Hepatocyte (in vitro differentiated cells): ENCODE results near the gene FAM240A. TPM values are rescaled to one million over a fixed set of nuclear protein-coding genes. Genes with fewer than 3 reads are reported as not detected.
"Not testable (repeated sequence)": the region's sequence is repeated elsewhere in the genome, so short reads cannot be mapped to it uniquely, and the experiment has no call there.

Experiments used
- DNase-seq: peaks from one replicate; pipeline ENCODE4 v3.0.0-alpha.2; 2016; ENCODE audit warnings: low spot score
- H2AFZ ChIP-seq: fragments of 200-600 bp; sonication (generic); 2 replicates; pipeline ENCODE4 v1.6.0; 2016; ENCODE audit warnings: antibody characterized with exemption, mild to moderate bottlenecking
- H3K27ac ChIP-seq: fragments of 200-600 bp; sonication (generic); 2 replicates; pipeline ENCODE4 v1.5.1; 2016; ENCODE audit warnings: mild to moderate bottlenecking
- H3K27me3 ChIP-seq: fragments of 200-600 bp; sonication (generic); 2 replicates; pipeline ENCODE4 v1.6.1; 2016
- H3K36me3 ChIP-seq: fragments of 200-600 bp; sonication (generic); replicated peaks from 2 replicates; pipeline ENCODE4 v1.5.1; 2016; ENCODE audit warnings: low read depth; ENCODE audit not compliant: insufficient read depth
- H3K4me1 ChIP-seq: fragments of 200-600 bp; sonication (generic); 2 replicates; pipeline ENCODE4 v1.5.1; 2016; ENCODE audit warnings: mild to moderate bottlenecking, moderate library complexity; ENCODE audit not compliant: insufficient read depth
- H3K4me2 ChIP-seq: fragments of 200-600 bp; sonication (generic); 2 replicates; pipeline ENCODE4 v1.6.0; 2016
- H3K4me3 ChIP-seq: fragments of 200-600 bp; sonication (generic); 2 replicates; pipeline ENCODE4 v1.5.1; 2016; ENCODE audit warnings: mild to moderate bottlenecking
- H3K79me2 ChIP-seq: fragments of 200-600 bp; sonication (generic); 2 replicates; pipeline ENCODE4 v1.6.0; 2017; ENCODE audit warnings: mild to moderate bottlenecking
- H3K9me2 ChIP-seq: fragments of 200-600 bp; sonication (generic); replicated peaks from 2 replicates; pipeline ENCODE4 v1.6.0; 2017; ENCODE audit warnings: mild to moderate bottlenecking; ENCODE audit not compliant: insufficient read depth
- H3K9me3 ChIP-seq: fragments of 200-600 bp; sonication (generic); 2 replicates; pipeline ENCODE4 v1.5.1; 2016; ENCODE audit warnings: low read depth, mild to moderate bottlenecking
- H4K20me1 ChIP-seq: fragments of 200-600 bp; sonication (generic); 2 replicates; pipeline ENCODE4 v1.6.0; 2016; ENCODE audit warnings: mild to moderate bottlenecking; ENCODE audit not compliant: insufficient read depth, poor library complexity, severe bottlenecking
- CTCF ChIP-seq: fragments of 200-600 bp; sonication (generic); IDR thresholded peaks from 2 replicates; pipeline ENCODE4 v1.5.1; 2016; ENCODE audit warnings: antibody characterized with exemption, mild to moderate bottlenecking; ENCODE audit not compliant: poor library complexity
- EZH2 ChIP-seq: fragments of 200-600 bp; sonication (generic); IDR thresholded peaks from 2 replicates; pipeline ENCODE4 v1.6.1; 2016; ENCODE audit warnings: antibody characterized with exemption, mild to moderate bottlenecking, borderline replicate concordance
- EZH2phosphoT487 ChIP-seq: fragments of 200-600 bp; sonication (generic); IDR thresholded peaks from one replicate; pipeline ENCODE4 v1.6.1; 2018; ENCODE audit warnings: antibody characterized with exemption, mild to moderate bottlenecking, low read depth, moderate library complexity; ENCODE audit not compliant: unreplicated experiment, severe bottlenecking
- WGBS: methylation state at CpG from one replicate; pipeline ENCODE4 v1.1.6; 2016; ENCODE audit warnings: low lambda C conversion rate; ENCODE audit errors: missing lambda C conversion rate; 5-methylcytosine and 5-hydroxymethylcytosine counted together
- polyA plus RNA-seq: library from polyadenylated mRNA; unstranded; fragments of >200 nt; fragmentation: Nextera tagmentation; extraction: Ambion mirVana; gene quantifications from 2 replicates; pipeline ENCODE4 v1.2.1, GENCODE V29; 2016
- total RNA-seq: library from RNA; depleted of rRNA; stranded (reverse); fragments of >200 nt; gene quantifications from 2 replicates; pipeline ENCODE4 v1.2.3, GENCODE V29; 2014

FAM240A gene
- total and polyA plus RNA-seq, 2 experiments from 2014 or later, result not detected

- Histone ChIP-seq H3K27me3 (peaks cover 25% of the 10 kb centered on the region), H3K36me3 (no peaks in the 10 kb centered on the region), H3K79me2 (no peaks in the 10 kb centered on the region), H3K4me2 (no peak overlapping the region), H3K4me1 (peaks cover 20% of the 10 kb centered on the region), H3K4me3 (no peak overlapping the region), H4K20me1 (no peaks in the 10 kb centered on the region), H3K9me2 (no peaks in the 10 kb centered on the region), H2AFZ (no peak overlapping the region), H3K27ac (no peak overlapping the region), H3K9me3 (no peaks in the 10 kb centered on the region)
- no peak for DNase-seq
- WGBS, result 67% methylated on average over 11 of the region's 11 CpGs
- no peak for TF ChIP-seq EZH2
- TF ChIP-seq EZH2phosphoT487, result no peak
- no peak for TF ChIP-seq CTCF
These were observed 36.6 kb upstream of the FAM240A start for GRCh38 chr3:46575577-46576222.

GRCh38 chr3:46576386-46576785 is 35.9 kb upstream of the FAM240A start:
- H4K20me1 ChIP-seq, result no peaks in the 10 kb centered on the region
- no peaks in the 10 kb centered on the region for H3K9me2 ChIP-seq
- WGBS, result 47% methylated on average over 10 of the region's 10 CpGs
- no peak overlapping the region for H3K4me3 ChIP-seq
- no peak overlapping the region for H3K27ac ChIP-seq
- peak overlapping the region; percentile 70 for H3K4me2 ChIP-seq
- no peak for DNase-seq
- no peaks in the 10 kb centered on the region for H3K36me3 ChIP-seq
- peaks cover 25% of the 10 kb centered on the region for H3K27me3 ChIP-seq
- H2AFZ ChIP-seq, result peak overlapping the region; percentile 60
- H3K4me1 ChIP-seq, result peaks cover 20% of the 10 kb centered on the region
- TF ChIP-seq CTCF, result no peak
- no peak for TF ChIP-seq EZH2
- no peak for TF ChIP-seq EZH2phosphoT487
- no peaks in the 10 kb centered on the region for H3K9me3 ChIP-seq
- H3K79me2 ChIP-seq, result no peaks in the 10 kb centered on the region

- H2AFZ ChIP-seq, result peak overlapping the region; percentile 60
- peaks cover 20% of the 10 kb centered on the region for H3K4me1 ChIP-seq
- peak overlapping the region; percentile 70 for H3K4me2 ChIP-seq
- no peaks in the 10 kb centered on the region for H3K36me3 ChIP-seq
- WGBS, result 18% methylated on average over 21 of the region's 21 CpGs
- H3K9me2 ChIP-seq, result no peaks in the 10 kb centered on the region
- H3K27me3 ChIP-seq, result peaks cover 25% of the 10 kb centered on the region
- H4K20me1 ChIP-seq, result no peaks in the 10 kb centered on the region
- no peaks in the 10 kb centered on the region for H3K9me3 ChIP-seq
- H3K4me3 ChIP-seq, result no peak overlapping the region
- TF ChIP-seq EZH2 (no peak), CTCF (no peak), EZH2phosphoT487 (no peak)
- H3K79me2 ChIP-seq, result no peaks in the 10 kb centered on the region
- no peak overlapping the region for H3K27ac ChIP-seq
- DNase-seq, result peak; percentile 52
These were observed 35.4 kb upstream of the FAM240A start for GRCh38 chr3:46576879-46577278.

GRCh38 chr3:46577580-46578249 is 34.6 kb upstream of the FAM240A start:
- peak overlapping the region; percentile 70 for H3K4me2 ChIP-seq
- H3K9me2 ChIP-seq, H3K79me2 ChIP-seq, H3K27ac ChIP-seq, H3K36me3 ChIP-seq, H4K20me1 ChIP-seq, DNase-seq, H3K9me3 ChIP-seq, H3K4me3 ChIP-seq: not testable (repeated sequence)
- H3K4me1 ChIP-seq, result peaks cover 20% of the 10 kb centered on the region
- WGBS, result 43% methylated on average over 16 of the region's 18 CpGs
- peak overlapping the region; percentile 60 for H2AFZ ChIP-seq
- peaks cover 25% of the 10 kb centered on the region for H3K27me3 ChIP-seq
